ENCODE data around the gene MAG. TPM values are rescaled to one million over a fixed set of nuclear protein-coding genes. Genes with fewer than 3 reads are reported as not detected.

MAG gene
- total RNA-seq, 1 experiment from 2014 or later = not detected

DNA sequence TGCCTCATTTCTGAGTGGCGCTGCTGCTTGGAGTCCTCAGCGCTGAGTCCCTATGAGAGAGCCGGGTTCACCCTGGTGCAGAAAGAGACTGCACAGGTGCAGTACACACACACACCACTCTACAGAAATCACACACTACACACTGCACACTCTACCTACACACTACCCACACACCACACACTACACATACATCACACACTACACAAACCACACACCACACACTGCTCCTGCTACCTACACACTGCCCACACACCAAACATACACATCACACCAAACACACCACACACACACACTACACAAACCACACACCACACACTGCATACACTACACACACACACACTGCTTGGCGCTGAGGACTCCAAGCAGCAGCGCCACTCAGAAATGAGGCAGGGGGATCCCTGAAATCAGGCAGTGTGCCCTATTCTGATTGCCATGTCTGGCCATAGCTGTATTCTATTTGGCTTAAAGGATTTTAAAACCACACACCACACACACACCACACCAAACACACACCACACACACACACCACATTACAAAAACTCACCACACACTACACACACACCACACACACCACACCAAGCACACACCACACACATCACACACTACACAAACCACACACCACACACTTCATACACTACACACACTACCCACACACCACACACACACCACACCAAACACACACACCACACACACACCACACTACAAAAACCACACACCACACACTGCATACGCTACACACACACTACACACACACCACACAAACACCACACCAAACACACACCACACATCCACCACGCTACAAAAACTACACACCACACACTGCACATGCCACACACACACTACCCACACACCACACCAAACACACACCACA lies 4.9 kb downstream of the MAG start:
- DNase-seq (ENCODE audit: extremely low read depth, low read depth) = no peak

DNA sequence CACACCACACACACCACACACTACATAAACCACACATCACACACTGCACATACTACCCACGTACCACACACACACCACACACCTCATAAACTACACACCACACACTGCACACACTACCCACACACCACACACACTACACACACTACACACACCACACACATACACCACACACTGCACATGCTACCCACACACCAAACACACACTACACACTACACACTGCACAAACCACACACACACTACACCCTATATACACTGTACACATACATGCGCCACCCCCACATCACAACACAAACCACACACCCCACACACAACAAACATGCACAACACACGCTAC lies 5.5 kb downstream of the MAG start:
- no peak for DNase-seq (ENCODE audit: extremely low read depth, low read depth)

DNA sequence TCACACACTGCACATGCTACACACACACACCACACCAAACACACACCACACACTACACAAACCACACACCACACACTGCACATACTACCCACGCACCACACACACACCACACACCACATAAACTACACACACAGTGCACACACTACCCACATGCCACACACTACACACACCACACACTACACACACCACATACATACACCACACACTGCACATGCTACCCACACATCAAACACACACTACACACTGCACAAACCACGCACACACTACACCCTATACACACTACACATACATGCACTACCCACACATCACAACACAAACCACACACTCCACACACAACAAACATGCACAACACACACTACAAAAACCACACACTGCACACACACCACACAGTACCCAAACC lies 6.0 kb downstream of the MAG start:
- DNase-seq (ENCODE audit: extremely low read depth, low read depth) = no peak

DNA sequence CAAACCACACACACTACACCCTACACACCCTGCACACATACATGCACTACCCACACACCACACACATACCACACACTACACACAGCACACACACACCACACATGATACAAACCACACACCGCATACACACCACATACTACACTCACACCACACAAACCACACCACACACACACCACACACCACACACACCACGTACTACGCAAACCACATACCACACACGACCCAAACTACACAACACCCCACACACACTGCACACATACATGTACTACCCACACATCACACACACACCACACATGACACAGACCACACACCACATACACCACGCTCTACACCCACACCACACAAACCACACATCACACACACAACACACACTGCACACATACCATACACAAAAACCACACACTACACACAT lies 6.6 kb downstream of the MAG start:
- no peak for DNase-seq (ENCODE audit: extremely low read depth, low read depth)

DNA sequence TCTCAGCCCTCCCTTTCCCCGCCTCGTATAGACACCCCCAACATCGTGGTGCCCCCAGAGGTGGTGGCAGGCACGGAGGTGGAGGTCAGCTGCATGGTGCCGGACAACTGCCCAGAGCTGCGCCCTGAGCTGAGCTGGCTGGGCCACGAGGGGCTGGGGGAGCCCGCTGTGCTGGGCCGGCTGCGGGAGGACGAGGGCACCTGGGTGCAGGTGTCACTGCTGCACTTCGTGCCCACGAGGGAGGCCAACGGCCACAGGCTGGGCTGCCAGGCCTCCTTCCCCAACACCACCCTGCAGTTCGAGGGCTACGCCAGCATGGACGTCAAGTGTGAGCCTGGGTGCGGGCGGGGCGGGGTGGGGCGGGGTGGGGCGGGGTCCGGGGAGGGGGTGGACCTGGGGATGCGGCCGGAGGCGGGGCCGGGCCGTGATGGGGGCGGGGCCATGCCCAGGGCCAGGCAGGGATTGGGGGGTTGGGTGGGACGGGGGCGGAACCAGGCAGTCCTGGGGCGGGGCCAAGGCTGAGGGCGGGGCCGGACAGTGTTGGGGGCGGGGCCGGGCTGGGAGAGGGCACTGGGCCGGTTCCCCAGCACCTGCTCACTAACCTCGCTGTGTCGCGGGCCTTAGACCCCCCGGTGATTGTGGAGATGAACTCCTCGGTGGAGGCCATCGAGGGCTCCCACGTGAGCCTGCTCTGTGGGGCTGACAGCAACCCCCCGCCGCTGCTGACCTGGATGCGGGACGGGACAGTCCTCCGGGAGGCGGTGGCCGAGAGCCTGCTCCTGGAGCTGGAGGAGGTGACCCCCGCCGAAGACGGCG lies 7.8 kb downstream of the MAG start:
- no peak for DNase-seq (ENCODE audit: extremely low read depth, low read depth)

DNA sequence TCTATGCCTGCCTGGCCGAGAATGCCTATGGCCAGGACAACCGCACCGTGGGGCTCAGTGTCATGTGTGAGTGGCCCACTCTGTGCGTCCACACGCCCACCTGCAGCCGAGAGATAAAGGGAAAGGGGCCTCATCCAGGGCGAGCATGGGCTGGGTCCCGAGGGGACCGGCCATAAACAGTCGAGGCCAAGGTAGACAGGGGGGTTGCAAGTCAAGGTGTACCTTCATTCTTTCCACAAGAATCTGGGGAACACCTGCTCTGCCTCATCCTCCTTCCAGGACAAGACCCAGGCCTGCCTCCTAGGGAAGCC lies 8.3 kb downstream of the MAG start:
- no peak for DNase-seq (ENCODE audit: extremely low read depth, low read depth)

DNA sequence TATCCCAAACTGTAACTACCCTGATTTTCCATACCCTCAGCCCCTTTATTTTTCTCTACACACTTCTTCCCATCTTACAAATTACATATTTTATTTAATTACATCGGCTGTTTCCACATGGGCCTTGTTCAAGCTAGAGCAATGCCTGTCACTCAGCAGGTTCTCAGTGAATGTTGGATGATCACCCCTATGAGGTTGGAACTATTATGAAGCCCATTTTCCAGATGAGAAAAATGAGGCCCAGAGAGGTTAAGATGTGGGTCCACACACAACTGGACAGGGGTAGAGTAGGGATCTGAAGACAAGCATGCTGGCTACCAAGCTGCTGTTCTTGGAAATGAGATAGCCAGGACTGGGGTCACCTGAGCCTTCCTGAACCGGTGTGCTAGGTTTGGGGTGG lies 10.0 kb downstream of the MAG start:
- no peak for DNase-seq (ENCODE audit: extremely low read depth, low read depth)

DNA sequence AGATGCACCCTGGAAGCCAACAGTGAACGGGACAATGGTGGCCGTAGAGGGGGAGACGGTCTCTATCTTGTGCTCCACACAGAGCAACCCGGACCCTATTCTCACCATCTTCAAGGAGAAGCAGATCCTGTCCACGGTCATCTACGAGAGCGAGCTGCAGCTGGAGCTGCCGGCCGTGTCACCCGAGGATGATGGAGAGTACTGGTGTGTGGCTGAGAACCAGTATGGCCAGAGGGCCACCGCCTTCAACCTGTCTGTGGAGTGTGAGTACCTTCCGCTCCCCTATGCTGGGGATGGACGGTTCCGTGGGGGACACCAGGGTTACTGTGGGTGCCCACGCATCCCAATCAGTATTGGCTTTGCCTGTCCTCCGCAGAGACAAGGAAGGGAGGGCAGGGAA lies 10.5 kb downstream of the MAG start:
- no peak for DNase-seq (ENCODE audit: extremely low read depth, low read depth)

DNA sequence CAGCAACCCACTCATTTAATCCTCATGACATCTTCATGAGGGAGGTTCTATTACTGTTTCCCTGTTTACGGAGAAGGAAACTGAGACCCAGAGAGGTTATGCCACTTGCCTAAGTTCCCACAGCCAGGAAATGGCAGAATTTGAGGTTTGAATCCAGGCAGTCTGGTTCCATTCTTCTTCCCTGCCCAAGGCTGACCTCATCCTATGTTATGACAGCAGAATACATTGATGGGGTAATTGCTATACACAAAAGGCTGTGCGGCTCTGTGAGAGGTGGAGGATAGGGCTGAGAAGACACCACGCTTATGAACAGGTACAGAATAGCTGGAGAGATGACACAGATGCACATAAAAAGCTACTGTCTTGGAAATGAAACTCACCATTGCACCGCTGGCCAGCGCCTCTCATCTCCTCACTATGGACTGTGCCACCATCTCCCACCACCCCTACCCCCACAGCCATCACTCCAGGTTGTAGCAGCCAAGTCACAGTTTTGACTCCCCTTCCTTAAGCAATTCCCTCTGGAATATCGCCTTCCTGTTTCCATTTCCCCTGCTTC lies 11.5 kb downstream of the MAG start:
- DNase-seq (ENCODE audit: extremely low read depth, low read depth) = no peak

DNA sequence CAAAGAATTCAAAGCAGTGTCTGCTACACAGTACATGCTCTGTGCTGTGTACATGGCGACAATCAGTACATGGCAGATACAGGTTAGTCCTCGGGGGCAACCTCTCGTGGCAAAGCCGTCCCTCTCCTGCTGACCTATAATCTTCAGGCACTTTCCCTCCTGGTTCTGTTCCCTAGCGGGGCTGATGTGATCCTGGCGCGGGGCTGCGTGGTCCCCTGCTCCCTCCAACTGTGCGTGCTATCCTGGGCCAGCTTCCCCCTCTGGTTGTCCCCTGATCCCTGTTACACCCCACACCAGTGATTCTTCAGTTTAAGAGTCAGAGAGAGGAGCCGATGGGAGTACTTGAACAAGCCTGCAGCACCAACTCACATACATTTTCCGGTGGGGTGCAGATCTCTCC lies 12.1 kb downstream of the MAG start:
- DNase-seq (ENCODE audit: extremely low read depth, low read depth) = no peak

DNA sequence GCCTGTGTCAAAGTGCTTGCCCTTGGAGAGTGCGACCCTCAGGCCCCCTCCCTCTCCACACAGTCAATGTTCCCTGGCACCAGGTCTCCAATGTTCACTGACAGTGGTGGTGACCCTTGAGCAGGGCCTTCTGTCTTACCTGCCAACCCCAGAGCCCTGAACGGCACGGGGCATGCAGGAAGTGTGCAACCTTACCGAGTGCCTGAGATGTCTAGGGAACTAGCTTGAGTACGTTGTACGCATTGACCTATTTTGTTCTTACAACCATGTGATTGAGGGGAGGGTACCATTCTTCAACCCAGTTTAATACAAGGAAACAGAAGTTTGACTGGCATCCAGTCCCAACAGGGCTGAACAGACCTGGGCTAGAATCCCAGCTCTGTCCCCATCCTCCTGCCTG lies 13.2 kb downstream of the MAG start:
- DNase-seq (ENCODE audit: extremely low read depth, low read depth) = no peak

DNA sequence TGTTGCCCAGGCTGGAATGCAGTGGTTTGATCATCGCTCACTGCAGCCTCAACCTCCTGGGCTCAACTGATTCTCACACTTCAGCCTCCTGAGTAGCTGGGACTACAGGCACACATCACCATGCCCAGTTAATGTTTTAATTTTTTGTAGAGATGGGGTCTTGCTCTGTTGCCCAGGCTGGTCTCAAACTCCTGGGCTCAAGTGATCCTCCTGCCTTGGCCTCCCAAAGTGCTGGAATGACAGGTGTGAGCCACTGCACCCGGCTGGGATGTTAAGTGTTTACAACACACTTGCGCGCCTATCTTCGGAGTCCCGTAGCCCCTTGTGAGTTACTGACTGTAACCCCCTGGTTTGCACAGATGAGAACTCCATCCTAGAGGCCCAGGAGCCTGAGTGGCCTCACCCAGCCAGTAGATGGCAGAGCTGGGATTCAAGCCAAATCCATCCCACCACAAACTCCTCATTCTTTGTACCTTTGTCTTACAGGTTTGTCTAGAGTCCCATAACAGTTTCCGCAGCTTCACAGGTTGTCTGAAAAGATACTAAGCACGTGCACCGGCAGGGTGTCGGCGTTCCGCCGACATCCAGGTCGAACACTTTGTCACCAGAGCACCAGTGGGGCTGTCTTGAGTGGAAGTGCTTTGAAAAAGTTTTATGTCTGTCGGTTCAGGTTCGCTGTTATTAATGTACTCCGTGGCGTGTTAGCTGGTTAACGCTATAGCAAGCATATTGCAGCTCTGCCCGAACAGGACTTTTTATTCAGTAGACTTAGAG lies 14.7 kb downstream of the MAG start:
- no peak for DNase-seq (ENCODE audit: extremely low read depth, low read depth)

DNA sequence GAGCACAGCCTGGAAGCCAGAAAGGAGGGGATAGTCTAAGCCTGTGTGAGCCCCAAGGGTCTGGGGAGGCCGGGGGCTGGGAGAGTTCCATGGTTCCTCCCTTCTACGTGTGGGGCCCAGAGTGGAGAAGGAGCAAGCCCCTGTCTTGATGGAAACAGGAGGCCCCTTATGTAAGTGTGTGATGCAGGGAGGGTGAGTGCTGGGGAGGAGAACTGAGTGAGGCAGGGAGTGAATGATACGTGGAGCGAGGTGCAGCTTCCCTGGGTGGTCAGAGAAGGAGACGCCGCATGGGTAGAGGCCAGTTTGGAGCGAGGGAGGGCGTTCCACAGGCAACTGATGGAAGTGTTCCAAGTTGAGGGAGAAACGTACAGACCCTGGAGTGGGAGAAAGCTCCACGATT lies 16.0 kb downstream of the MAG start:
- DNase-seq (ENCODE audit: extremely low read depth, low read depth) = no peak

DNA sequence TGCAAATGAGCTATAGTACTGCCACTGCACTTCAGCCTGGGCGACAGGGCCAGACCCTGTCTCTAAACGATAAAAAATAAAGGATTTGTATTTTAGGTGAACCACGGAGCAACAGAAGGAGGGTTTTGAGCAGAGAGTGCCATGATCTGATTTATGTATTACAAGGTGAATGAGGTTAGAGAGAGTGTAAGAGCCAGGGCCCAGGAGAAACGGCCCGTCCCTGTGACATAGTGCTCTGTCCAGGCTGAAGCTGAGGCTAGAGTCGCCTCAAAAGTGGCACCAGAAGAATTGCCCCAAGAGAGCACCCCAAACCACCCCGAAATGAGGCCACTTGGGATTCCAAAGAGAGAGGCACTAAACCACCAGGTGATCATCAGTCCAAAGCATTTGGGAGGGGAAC lies 16.9 kb downstream of the MAG start:
- DNase-seq (ENCODE audit: extremely low read depth, low read depth) = no peak

DNA sequence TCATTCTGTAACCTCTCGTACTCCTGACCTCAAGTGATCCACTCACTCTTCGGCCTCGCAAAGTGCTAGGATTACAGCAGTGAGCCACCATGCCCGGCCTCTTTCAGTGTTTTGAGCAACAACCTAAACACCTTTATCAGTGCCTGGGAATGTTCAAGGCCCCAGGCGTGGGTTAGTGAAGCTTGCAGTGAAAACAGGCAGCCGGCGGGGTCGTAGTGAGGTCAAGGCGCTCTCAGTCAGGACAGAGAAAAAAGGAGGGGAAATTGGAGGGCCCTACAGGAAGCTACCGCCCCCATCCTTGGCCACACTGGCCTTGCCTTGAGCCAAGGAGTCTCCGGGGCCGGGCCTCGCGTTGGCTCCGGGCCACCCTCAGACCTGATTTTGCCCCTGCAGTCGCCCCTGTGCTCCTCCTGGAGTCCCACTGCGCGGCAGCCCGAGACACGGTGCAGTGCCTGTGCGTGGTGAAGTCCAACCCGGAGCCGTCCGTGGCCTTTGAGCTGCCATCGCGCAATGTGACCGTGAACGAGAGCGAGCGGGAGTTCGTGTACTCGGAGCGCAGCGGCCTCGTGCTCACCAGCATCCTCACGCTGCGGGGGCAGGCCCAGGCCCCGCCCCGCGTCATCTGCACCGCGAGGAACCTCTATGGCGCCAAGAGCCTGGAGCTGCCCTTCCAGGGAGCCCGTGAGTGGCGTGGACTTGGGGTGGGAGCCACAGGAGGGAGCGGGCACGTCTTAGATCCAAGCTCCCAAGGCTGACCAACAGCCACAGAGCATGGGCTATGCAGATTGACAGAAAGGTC lies 17.7 kb downstream of the MAG start:
- no peak for DNase-seq (ENCODE audit: extremely low read depth, low read depth)

DNA sequence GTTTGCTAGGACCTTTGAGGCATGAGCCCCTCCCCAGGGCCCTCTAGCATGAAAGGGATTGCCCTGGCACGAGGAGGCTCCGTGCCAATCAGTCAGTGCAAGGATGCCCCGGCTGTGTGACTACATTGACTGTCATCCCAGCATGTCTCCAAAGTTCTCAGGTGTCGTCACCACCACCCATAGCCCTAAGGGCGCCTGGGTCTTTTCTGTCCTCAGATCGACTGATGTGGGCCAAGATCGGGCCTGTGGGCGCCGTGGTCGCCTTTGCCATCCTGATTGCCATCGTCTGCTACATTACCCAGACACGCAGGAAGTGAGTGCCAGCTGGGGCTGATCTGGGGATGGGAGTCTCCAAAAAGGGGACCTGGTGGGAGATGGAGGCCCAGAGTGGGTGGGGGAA lies 18.4 kb downstream of the MAG start:
- DNase-seq (ENCODE audit: extremely low read depth, low read depth) = no peak

DNA sequence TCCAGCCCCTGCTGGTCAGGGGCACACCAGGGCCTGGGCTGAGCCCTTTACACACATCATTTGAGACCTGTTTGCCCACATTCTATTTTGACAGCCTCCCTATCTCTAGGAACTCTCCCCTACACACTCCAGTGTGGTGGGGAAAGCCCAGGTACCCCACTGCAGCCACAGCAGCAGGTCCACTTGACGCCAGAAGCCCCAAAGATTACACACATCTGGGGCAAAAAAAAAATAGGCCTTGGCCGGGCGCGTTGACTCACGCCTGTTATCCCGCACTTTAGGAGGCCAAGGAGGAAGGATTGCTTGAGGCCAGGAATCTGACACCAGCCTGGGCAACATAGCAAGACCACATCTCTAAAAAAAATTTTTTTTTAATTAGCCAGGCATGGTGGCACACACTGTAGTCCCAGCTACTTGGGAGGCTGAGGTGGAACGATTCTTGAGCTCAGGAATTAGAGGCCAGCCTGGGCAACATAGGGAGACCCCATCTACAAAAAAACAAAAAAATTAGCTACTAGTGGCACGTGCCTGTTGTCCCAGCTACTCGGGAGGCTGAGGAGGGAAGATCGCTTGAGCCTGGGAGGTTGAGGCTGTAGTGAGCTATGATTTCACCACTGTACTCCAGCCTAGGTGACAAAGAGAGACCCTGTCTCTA lies 19.0 kb downstream of the MAG start:
- no peak for DNase-seq (ENCODE audit: extremely low read depth, low read depth)

DNA sequence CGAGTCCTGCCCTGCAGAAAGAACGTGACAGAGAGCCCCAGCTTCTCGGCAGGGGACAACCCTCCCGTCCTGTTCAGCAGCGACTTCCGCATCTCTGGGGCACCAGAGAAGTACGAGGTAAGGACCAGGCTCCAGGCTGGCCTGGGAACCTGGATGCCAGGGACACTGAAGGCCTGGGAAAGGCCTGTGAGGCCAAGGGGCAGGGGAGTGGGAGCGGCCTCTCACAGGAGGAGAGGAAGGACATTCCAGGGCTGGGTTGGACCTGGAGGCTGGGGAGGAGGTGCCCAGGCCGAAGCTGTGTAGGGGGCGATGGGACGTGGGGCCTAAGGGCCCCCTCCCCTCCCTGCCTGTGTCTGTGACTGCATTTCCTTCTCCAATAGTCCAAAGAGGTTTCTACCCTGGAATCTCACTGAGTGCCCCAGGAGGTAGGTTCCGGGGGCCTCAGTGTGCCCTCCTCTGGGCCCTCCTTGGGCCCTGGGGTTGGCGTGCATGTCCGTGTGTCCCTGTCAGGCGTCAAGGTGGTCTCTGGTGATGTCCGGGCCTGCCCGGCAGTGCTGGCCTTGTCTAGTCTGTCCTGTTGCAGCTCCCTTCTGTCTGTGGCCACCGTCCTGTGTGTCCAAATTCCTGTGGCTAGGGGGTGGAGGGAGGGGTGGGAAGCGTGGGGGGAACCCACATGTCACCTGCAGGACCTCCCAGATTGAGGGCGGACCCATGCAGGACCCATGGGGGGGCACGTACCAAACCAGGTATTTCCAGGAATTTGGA lies 20.1 kb downstream of the MAG start:
- DNase-seq (ENCODE audit: extremely low read depth, low read depth) = no peak

DNA sequence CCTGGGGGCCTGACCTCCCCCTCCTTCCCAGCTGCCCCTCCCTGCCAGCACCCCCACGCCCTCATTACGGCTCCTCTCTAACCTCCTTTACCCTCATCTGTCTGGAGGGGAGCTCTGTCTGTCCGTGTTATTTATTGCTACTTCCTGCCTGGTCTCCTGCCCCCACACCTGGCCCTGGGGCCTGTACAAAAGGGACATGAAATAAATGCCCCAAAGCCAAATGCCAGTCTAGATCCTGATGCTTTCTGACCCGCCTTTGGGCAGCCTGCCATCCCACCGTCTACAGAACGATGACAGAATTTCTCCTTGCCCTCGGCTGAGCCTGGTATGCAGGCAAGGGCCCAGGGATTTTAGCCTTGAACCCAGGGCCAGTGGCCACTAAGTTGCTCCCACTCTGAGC lies 21.6 kb downstream of the MAG start:
- DNase-seq (ENCODE audit: extremely low read depth, low read depth) = no peak
